GM19438 (cell line): Measurements from ENCODE around the gene ARHGAP26.

ENCODE experiments used
- ATAC-seq: cut with Tn5 transposase; IDR thresholded peaks from one replicate; pipeline ENCODE4 v1.9.1; 2021; ENCODE audit warnings: low read depth; ENCODE audit not compliant: unreplicated experiment

Gene ARHGAP26, protein sequence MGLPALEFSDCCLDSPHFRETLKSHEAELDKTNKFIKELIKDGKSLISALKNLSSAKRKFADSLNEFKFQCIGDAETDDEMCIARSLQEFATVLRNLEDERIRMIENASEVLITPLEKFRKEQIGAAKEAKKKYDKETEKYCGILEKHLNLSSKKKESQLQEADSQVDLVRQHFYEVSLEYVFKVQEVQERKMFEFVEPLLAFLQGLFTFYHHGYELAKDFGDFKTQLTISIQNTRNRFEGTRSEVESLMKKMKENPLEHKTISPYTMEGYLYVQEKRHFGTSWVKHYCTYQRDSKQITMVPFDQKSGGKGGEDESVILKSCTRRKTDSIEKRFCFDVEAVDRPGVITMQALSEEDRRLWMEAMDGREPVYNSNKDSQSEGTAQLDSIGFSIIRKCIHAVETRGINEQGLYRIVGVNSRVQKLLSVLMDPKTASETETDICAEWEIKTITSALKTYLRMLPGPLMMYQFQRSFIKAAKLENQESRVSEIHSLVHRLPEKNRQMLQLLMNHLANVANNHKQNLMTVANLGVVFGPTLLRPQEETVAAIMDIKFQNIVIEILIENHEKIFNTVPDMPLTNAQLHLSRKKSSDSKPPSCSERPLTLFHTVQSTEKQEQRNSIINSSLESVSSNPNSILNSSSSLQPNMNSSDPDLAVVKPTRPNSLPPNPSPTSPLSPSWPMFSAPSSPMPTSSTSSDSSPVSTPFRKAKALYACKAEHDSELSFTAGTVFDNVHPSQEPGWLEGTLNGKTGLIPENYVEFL

DNA sequence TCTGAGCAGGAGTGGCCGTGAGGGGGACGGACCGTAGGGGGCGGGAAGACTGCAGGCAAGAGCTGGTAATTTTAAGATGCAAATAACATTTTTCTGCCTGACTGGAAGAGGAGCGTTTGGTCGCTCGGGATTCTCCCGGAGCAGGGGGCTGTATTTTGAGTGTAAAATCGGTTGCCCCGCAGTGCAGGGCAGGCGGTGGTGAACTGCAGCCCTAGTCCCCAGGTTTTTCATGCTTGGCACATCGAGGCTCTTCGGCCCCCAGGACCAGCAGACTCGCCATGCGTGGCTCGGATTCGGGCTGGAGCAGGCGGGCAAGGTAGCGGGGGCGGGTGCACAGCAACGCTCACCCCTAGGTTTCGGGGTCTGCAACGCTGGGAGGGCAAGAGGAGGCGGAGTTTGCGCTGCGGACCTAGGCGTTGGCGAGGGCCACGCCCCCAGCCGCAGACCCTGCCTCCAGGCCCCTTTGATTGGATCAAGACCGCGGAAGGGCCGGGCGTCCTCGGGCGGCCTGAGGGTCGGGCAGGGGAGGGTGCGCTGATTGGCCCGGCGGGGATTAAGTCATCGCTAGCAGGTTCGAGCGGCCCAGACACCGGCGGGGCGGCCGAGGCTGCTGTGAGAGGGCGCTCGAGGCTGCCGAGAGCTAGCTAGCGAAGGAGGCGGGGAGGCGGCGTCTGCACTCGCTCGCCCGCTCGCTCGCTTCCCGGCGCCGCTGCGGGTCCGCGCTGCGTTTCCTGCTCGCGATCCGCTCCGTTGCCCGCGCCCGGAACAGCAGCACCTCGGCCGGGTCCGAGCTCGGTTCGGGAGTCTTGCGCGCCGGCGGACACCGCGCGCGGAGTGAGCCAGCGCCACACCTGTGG, at the start of gene ARHGAP26:
Gene ARHGAP26 (plus strand): TSS at position 585 of the 857 bp plus-strand sequence. CDS start 385 bp downstream, outside the sequence.
- ATAC-seq = peak; percentile 94

DNA sequence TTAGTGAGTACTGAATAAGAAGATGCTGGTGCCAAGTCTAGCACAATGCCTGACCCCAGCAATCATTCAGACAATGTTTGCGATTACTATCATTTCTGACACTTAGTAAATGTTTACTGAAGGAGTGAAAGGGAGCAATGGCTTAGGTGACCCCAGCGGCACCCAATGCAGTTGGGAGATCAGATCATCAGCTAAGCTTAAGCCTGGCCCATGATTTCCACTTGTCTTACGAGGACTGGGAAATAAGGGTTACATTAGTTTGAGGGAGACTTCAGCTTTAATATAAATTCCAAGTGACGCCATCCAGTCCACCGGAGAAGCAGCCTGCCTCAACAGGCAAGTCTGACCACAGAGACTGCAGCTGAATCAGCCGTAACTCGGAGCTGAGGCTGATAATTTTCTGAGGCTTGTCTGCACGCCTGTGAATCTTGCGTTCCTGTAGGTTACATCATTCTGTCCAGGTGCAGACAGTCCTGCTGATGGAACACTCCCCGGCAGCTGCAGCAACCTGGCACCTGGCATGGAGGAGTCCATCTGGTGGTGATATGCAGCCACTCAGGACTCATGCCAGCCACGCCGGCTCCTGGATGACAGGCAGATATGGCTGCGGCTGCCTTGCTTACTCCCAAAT, 49.4 kb upstream of the ARHGAP26 start:
- no peak for ATAC-seq

DNA sequence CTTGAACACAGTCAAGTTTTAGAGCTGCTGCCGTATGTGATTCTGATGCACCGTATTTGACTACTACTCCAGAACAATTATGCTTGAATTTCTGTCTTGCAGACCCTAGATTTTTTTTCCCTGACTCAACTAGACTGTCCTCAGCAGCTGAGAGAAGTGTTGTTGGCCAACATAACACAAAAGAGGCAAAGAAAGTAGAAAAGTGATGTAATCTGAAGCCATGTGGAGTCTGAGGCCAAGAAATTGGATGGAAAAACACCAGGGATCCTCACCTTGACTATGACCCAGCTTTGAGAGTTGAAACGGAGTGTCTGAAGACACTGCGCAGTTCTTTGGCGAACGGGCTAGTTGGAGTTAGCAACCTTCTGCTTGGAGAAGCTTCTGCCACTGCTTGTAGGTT, 48.0 kb upstream of the ARHGAP26 start:
- no peak for ATAC-seq

DNA sequence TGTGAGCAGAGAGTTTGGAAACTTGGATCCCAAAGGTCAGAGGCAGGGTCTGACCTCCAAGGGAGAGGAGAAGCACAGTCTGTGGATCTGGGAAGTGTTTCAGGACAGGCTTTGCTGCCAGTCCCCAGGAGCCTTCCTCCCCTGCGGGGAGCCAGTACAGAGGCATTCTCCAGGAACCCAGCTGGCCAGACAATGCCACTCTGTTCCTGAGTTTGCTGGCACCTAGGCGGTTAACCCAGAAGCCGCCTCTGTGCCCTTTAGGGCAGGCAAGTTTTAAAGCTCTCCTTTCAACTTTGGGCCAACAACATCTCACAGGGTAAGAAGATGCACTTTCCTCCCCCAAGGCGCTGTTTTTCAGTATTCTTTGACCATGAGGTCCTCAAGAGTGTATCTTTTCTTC, 47.3 kb upstream of the ARHGAP26 start:
- ATAC-seq = no peak

DNA sequence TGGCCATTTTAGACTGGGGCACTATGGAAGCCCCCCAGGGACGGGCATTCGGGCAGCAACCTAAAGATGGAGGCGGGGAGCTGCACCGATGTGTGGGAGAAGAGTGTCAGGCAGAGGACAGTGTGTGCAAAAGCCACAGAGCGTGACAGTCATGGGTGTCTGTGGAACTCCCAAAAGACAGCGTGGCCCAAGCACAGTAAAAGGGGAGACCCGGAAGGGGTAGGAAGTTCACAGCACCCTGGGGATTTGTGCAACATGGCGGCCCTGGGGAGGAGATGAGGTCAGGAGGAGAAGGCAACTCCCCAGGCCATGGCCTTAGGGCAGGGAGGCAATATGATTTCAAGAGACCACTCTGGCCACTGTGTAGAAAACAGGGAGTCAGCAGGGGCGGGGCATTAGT, 45.4 kb upstream of the ARHGAP26 start:
- no peak for ATAC-seq

DNA sequence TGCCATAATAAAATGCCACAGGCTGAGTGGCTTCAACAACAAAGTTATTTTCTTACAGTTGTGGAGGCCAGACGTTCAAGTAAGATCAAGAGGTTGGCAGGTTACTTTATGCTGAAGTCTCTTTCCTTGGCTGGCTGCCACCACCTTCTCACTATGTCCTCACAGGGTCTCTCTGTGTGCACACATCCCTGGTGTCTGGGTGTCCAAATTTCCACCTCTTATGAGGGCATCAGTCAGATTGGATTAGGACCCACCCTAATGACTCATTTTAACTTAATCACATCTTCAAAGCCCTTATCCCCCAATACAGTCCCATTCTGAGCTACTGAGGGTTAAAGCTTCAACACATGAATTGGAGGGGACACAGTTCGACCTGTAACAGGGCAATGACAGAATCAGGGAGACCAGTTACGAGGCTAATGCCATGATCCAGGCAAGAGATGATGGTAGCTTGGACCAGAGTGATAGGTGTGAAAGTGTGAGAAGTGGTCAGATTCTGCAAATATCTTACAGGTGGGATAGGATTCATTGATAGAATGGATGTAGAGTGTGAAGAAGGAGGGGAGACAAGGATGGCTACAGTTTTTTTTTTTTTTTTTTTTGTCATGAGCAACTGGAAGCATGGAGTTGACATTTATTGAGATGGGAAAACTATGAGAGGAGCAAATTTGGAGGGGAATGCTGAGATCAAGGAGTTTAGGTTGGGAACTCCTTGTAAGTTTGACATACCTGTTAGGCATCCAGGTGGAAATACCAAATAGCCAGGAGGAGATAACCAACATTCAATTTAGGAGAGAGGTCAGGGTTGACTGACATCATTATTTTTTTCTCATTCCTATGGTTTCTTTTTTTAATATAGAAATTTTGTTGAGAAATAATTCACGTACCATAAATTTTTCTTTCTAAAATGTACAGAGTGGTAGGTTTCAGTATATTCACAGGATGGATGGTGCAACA, 44.7 kb upstream of the ARHGAP26 start:
- ATAC-seq = no peak

DNA sequence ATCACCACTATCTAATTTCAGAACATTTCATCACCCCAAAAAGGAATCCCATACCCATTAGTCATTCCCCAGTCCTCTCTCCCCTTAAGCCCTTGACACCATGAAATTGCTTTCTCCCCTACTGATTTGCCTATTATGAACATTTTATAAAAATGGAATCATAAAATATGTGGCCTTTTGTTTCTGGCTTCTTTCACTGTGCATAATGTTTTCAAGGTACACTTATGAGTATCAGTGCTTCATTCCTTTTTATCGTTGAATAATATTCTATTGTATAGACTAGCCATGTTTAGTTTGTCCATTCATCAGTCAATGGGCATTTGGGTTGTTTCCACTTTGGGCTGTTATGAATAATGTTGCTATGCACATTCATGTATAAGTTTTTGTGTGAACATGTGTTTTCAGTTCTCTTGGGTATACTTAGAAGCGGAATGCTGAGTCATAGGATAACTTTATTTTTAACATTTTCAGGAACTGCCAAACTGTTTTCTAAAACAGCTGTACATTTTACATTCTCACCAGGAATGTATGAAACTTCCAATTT, 43.9 kb upstream of the ARHGAP26 start:
- no peak for ATAC-seq

DNA sequence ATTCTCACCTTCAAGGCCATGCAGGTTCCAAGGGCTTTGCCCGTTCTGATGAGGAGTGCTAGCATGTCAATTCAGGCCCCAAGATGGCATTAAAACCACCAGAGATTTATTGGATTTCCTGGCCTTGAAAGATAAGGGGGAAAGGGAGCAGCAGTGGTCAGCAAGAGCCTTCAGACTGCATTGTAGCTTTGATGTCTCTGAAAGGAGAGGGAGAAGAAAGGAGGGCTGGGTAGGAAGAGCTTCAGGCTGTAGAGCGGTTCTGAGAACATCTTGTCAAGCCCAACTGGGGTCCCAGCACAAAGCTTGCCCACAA, 42.5 kb upstream of the ARHGAP26 start:
- ATAC-seq = no peak

DNA sequence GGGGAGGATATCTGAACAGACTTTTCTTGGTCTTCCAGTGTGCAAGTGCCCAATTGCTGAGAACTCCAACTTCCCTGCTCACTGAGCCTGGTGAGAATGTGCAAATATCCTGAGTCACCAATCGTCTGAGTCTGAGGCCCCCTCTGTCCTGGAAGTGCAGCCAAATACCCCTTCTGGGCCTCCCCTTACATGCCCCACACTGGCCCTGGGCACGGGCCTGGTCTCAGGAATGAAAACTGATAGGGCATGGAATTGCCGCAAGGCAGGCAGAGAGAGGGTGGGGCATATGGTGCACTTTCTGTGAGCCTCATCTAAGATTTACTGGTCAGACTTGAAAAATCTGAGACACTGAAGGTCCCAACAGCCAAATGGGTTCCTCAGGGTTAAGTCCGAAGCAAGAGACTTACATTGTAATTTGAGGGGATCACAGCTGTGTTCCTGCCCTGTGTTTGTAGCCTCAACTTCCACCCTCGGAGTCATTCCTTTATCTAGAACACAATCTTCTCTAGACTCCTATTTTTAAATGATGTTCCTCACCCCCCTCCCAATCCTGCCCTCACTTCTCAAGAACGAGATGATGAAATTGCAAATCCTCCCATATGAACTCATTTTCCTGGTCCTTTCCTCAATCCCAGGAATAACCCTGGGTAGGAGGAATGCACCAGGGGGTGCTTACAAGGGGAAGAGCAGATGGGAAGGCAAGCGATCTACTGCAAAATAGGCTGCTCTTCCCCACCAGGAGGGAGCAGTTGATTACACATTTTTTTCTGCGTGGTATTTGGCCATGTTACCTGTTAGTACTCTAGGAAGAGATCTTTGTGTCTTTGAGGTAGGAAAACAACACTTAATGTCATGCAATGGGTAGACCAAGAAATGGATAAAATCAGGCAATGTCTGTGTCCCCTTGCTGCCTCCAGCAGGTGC, 34.6 kb upstream of the ARHGAP26 start:
- no peak for ATAC-seq

DNA sequence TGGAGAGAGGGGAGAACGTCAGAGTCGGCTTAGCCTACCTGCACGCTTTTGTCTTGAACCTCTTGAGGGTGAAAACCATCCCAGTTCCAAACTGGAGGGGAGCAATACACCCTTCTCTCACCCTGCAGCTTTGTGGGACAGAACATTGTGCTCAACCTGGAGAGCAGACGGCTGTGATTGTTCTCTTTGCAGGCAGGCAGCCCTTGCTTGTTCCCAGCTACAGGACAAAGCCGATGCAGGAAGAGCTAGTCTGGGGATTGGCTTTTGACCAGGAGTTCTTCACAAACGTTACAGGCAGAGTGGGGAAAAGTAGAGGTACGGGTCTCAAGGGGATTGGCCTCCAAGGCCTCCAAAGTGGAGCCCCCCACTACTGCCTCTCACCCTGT, 33.9 kb upstream of the ARHGAP26 start:
- ATAC-seq = no peak

DNA sequence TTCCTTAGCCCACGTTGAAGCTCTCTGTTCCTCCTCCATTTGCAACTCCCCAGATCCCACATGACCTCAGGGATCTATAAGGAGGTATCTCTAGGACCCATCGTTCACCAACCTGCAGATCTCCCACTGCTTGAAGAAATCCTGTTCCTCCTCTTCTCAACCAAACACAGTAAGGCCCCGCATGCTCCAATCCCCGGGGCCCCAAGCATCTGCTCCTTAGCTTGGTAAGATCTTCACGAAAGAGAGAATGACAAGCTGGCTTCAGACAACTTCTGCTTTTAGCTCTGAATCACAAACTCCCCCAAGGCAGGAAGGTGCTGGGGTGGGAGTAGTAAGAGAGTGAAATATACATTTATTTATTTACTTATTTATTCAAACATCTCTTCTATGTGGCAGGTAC, 33.0 kb upstream of the ARHGAP26 start:
- no peak for ATAC-seq

DNA sequence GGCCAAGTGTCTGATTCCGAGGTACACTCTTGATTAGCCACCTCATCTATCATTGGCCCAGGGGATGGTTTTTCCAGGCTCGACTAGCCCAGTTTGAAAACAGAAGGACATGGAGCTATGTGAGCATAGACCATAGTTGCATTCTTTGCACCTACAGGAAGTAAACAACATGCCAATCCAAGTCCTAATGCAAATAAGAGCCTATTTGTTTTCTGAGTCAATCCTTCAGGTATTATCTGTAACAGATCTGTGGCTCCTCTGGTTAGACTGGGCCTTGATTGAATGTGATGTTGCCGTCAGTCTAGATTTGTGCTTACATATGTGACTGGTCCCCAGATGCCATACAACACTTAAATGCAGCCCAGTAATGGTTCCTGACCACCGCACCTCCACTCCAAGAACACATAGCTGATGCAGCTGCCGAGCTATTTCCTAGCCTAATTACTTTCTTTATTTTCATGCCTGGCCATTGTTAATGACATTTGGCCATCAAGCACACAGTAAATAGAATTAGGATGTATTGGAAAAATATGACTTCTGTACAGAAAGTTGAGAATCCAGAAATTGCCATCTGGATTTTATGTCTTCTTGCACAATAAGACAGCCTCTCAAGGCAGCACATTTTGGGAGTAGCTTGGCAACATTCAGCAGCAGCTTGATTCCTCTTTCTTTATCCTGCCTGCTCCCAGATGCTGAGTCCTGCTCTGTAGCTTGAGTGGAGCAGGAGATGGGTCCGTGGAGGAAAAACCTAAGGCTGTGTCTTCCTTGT, 29.5 kb upstream of the ARHGAP26 start:
- no peak for ATAC-seq

DNA sequence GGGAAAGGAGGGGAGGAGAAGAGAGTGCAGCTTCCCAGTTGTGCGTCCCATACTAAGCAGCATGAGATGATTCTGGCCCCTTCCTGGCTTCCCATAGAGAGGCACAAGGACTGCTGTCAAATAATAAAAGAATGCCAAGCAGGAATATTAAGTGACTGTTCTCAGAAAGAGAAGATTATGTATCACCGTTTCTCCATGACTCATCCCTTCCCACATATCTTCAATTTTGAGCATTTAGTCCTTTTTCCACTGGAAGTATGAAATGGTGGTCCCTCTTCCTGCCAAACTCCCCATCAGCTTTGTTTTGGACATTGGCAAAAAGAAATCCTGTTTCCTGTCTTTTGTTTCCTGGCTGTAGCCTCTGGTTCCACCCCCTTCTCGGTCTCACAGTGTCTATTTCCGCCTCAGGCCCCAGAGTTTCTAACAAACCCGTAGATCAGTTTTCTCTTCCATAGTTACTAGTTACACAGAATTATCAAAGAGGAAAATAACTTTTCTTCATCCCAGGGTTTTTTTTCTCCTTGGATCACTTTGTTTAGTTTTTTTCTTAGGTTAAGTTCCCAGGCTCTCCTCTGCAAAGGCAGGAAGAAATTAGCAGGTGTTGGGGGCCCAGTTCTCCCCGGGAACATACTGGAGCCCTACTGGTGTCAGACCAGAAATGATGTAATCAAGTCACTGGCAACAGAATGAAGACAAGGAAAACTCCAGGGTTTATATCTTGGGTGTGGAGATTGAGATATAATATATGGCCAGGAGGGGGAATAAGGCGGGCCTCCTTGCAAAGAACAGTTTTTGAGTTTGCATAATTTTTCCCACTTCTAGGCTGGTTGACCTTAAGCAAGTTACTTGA, 26.4 kb upstream of the ARHGAP26 start:
- no peak for ATAC-seq

DNA sequence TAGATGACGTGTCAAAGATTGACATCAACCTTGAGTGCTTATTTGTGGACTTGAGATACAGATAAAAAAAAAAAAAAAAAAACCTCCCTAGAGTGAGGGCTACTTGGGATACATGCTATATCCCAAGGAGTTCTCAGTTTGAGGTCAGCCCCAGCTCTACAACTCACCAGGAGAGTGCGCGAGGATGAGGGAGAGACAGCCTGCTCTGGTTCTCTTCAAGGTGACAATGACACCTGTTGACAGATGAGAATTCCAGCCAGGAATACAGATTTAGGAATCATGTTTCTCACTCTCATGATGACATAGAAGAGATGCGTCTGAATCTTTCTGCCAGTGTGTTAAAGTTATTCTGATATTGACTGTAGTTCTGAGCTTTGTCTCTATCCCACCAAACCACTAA, 24.9 kb upstream of the ARHGAP26 start:
- no peak for ATAC-seq

DNA sequence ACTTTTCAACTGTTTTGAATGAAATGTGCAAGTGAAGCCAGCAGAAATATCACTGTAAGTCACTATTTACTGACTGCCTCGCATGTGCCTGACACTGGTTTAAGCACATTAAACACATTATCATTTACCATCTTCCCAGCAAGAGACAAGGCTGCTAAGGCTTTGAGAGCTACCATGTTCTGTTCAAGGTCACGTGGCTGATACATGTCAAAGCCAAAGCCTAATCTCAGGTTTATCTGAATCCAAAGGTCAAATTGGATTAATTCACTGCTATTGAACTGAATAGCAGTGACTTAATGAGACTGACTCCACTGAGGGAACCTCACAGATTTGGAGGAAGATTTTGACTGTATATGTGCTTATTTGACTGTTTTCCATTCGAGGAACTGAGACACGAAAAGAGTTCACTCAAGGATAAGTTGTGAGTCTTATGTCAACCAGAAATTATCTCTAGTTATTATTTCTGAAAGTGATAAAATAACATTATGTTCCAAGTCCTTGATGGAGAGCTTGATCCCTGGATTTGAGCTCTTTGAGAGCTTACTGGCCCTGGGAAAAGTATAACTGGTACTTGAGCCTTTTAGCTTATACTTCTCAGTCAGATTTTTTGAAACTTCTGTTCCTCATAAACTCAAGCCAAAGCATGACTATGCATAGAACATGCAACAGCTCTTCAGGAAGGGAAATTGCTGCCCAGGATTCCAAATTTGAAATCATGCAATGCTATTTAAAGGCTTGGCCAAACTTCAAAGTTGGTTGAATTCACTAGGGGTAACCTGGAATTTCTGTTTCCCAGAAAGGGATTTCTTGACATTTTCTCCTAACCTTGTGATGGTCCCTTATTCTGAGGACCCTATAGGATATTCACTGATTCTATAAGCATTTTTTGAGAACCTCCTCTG, 23.4 kb upstream of the ARHGAP26 start:
- ATAC-seq = no peak

DNA sequence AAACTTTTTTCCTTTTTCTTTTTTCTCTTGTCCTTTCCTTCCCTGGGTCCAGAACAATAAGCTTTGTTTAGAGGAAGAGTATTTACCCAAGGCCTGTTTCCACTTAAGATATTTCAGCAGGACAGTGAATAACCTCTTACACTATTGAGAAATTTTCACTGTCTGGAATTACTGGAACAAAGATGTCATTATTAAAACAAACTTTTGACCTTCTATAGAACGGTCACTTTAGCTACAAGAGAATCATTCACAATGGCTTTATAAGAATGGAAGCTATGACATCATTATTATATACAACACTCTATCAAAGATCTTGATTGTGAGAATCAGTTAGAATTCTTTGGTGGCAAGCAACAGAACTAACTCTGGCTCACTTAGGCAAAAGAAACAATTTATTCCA, 22.0 kb upstream of the ARHGAP26 start:
- no peak for ATAC-seq
